GM12892 (cell line): ENCODE measurements around the gene KRTAP12-4.

Source experiments
- DNase-seq: peaks from one replicate; pipeline ENCODE4 v3.0.0; 2011; ENCODE audit not compliant: insufficient read length
- FAIRE-seq: peaks from 2 replicates; lab custom pipeline; 2011; peaks lifted over from hg19 to GRCh38; lab: Jason Lieb, UNC
- POLR2A ChIP-seq: IDR thresholded peaks from 2 replicates; pipeline ENCODE4 v1.6.1; 2011; ENCODE audit warnings: low read depth, low read length, control low read depth
- POLR2AphosphoS5 ChIP-seq: IDR thresholded peaks from 2 replicates; pipeline ENCODE4 v1.6.1; 2011; ENCODE audit warnings: low read depth, low read length, control low read depth
- TAF1 ChIP-seq: IDR thresholded peaks from 2 replicates; pipeline ENCODE4 v1.6.1; 2011; ENCODE audit warnings: low read depth, mild to moderate bottlenecking, control low read depth, low read length, borderline replicate concordance

The KRTAP12-4 gene

GRCh38 chr21:44618909-44619308 lies 35.5 kb downstream of the KRTAP12-4 start:
- DNase-seq (no peak), FAIRE-seq (no peak)
- TF ChIP-seq POLR2AphosphoS5 (no peak), POLR2A (no peak), TAF1 (no peak)

GRCh38 chr21:44618504-44618903 lies 36.0 kb downstream of the KRTAP12-4 start:
- DNase-seq (no peak), FAIRE-seq (no peak)
- TF ChIP-seq POLR2AphosphoS5 (no peak), POLR2A (no peak), TAF1 (no peak)

DNA sequence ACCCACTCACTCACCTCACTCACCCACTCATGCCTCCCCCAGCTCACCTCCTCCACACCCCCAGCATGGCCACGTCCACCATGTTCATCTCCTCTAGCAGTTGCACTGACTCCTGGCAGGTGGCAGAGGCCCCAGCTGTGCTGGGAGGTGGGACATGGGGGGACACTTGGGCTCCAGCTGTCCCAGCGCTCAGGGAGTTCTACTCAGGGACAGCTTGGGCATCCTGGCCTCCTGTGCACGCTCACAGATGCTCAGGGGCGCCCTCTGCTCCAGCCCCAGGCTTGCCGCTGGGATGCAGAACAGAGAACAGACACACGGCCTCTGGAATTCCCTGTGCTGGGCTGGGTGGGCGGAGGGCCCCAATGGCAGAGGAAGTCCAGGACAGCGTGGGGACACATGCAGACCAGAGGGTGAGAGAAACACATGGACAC lies 37.4 kb downstream of the KRTAP12-4 start:
- TF ChIP-seq TAF1 (no peak), POLR2A (no peak), POLR2AphosphoS5 (no peak)
- no peak for DNase-seq
- FAIRE-seq: no peak

DNA sequence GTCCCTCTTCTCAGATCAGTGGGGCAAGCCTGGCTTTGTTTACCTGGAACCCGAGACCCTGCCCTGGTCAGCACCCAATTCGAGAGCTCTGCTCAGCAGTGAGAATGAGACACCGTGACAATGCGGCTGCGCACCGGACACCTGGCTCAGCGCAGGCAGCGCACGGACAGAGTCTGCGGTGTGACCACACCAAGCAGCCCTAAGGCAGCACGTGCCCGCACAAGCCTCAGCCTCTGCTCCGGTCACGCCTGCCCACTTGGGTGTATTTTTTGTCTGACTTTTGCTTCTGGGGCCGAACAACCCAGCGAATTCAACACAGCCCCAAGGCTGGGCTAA lies 37.9 kb downstream of the KRTAP12-4 start:
- FAIRE-seq: no peak
- no peak for TF ChIP-seq POLR2AphosphoS5
- no peak for TF ChIP-seq POLR2A
- TF ChIP-seq TAF1: no peak
- no peak for DNase-seq

DNA sequence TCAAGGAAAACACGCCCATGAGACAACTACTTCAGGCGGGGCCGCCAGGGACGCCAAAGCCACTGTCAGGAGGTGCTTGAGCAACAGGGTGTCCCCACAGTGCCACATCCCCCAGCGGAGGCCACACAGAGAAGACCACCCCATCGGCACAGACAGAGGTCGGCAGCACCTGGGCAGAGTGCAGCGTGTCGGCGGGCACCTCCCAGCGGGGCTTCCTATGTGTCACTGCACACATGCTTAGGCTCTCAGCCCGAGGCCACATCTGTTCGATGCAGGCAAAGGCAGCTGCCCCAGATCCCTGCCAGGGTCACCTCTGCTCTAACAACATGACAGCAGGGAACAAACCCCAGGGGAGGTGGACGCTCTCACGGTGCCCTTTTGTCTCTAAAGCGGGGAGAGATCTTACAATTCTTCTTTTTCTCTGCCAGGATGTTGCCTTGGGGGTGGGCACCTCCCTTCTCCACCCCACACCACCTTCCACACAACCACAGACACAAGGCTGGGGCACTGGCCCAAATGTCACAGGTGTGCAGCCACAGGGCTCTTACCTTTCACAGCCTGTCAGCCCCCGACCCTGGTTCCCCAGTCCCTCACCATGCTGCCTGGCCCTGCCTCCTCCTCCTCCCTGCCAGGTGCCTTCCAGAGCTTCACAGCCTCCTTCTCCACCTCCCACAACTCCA lies 38.4 kb downstream of the KRTAP12-4 start:
- FAIRE-seq: no peak
- DNase-seq: no peak
- TF ChIP-seq POLR2AphosphoS5 (no peak), POLR2A (no peak), TAF1 (no peak)

DNA sequence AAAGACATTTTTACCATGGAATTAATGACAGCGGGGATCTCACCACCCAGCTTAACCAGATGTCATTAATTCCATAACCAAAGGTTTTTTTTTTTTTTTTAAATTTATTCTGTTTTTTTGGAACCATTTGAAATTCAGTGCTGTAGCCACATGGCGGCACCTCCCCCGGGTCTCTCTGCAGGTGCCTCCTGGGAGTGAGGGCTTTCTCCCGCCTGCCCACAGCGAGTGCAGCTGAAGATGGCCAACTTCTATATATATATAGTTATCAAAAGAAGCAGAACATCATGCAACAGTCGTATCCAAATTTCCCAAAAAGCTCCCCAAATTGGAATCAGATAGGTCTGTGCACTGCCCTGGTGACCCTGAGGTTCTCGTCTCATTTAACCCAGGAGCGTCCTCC lies 39.0 kb downstream of the KRTAP12-4 start:
- DNase-seq (no peak), FAIRE-seq (no peak)
- TF ChIP-seq POLR2AphosphoS5 (no peak), TAF1 (no peak), POLR2A (no peak)

DNA sequence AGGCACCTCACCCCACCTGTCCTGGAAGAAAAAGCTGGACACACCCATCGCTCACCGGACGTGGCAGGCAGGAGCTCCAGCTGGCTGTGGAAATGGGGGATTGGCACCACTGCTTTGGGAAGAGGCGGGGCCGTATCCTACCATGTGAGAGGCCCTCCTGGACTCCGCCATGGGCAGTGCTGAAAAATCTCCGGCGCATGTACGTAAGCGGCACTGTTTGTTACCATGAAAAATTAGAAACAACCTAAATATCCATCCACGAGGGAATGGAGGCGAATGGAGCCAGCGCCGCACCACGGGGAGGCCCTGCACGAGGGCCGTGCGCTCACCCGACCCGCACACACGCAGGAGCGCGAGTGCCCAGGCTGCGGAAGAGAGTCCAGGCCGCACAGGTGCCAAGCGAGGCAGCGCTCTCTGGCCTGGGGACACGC lies 39.5 kb downstream of the KRTAP12-4 start:
- DNase-seq (no peak), FAIRE-seq (no peak)
- TF ChIP-seq POLR2AphosphoS5: no peak
- no peak for TF ChIP-seq TAF1
- no peak for TF ChIP-seq POLR2A

GRCh38 chr21:44614161-44614631 lies 40.3 kb downstream of the KRTAP12-4 start:
- DNase-seq (no peak), FAIRE-seq (no peak)
- TF ChIP-seq POLR2A (no peak), POLR2AphosphoS5 (no peak), TAF1 (no peak)

GRCh38 chr21:44613386-44614155 lies 40.9 kb downstream of the KRTAP12-4 start:
- FAIRE-seq (no peak), DNase-seq (no peak)
- no peak for TF ChIP-seq TAF1
- TF ChIP-seq POLR2A: no peak
- TF ChIP-seq POLR2AphosphoS5: no peak

GRCh38 chr21:44612669-44613229 lies 41.7 kb downstream of the KRTAP12-4 start:
- FAIRE-seq (no peak), DNase-seq (no peak)
- no peak for TF ChIP-seq POLR2AphosphoS5
- no peak for TF ChIP-seq TAF1
- TF ChIP-seq POLR2A: no peak

- no peak for FAIRE-seq
- no peak for TF ChIP-seq TAF1
- no peak for TF ChIP-seq POLR2AphosphoS5
- TF ChIP-seq POLR2A: no peak
- DNase-seq: no peak
These were observed 42.4 kb downstream of the KRTAP12-4 start, which contains the start of gene KRTAP10-8 for GRCh38 chr21:44612029-44612486. KRTAP10-8 (plus strand) TSS chr21:44612079; CDS start chr21:44612101, 22 bp downstream.
